A673 (cell line): ENCODE data around the gene YWHAQ. TPM values are rescaled to one million over a fixed set of nuclear protein-coding genes. Genes with fewer than 3 reads are reported as not detected.
"Not testable (repeated sequence)": the region's sequence is repeated elsewhere in the genome, so short reads cannot be mapped to it uniquely, and the experiment has no call there.

Experiments
- BruUV-seq: library from RNA; stranded (reverse); fragments of 400-500 nt; replicated peaks from 2 replicates; lab custom pipeline; 2021; lab: Mats Ljungman, UMichigan
- CTCF ChIA-PET: fragments of 300-600 bp; sonication (Branson Sonifier 250); formaldehyde crosslinking; loops from one replicate; lab custom pipeline; 2022; ENCODE audit warnings: antibody characterized with exemption; lab: Charles Lee
- POLR2A ChIA-PET: fragments of 300-600 bp; sonication (Branson Sonifier 250); formaldehyde crosslinking; loops from one replicate; lab custom pipeline; 2022; ENCODE audit warnings: antibody characterized with exemption; ENCODE audit not compliant: low non-redundant PET; lab: Charles Lee
- DNase-seq: peaks from one replicate; pipeline ENCODE4 v3.0.0-alpha.2; 2015; ENCODE audit warnings: low spot score
- H3K27ac ChIP-seq: fragments of 200-600 bp; sonication (generic); 2 replicates; pipeline ENCODE4 v1.5.1; 2016; ENCODE audit warnings: mixed run types, low read depth, mild to moderate bottlenecking, mixed read lengths, antibody characterized with exemption, low read length; ENCODE audit not compliant: poor library complexity, severe bottlenecking
- H3K27me3 ChIP-seq: fragments of 200-600 bp; sonication (generic); replicated peaks from 2 replicates; pipeline ENCODE4 v1.6.1; 2017; ENCODE audit warnings: mixed run types, low read depth, mild to moderate bottlenecking, mixed read lengths, antibody characterized with exemption, low read length; ENCODE audit not compliant: insufficient read depth, poor library complexity
- H3K36me3 ChIP-seq: fragments of 200-600 bp; sonication (generic); 2 replicates; pipeline ENCODE4 v1.6.1; 2016; ENCODE audit warnings: mixed run types, mild to moderate bottlenecking, mixed read lengths, antibody characterized with exemption, low read length; ENCODE audit not compliant: insufficient read depth, poor library complexity, severe bottlenecking
- H3K4me1 ChIP-seq: fragments of 200-600 bp; sonication (generic); 2 replicates; pipeline ENCODE4 v1.6.1; 2017; ENCODE audit warnings: mixed run types, mild to moderate bottlenecking, mixed read lengths, antibody characterized with exemption, low read length; ENCODE audit not compliant: insufficient read depth, poor library complexity, severe bottlenecking
- H3K4me3 ChIP-seq: fragments of 200-600 bp; sonication (generic); 2 replicates; pipeline ENCODE4 v1.5.1; 2016; ENCODE audit warnings: low read depth, mixed run types, mild to moderate bottlenecking, mixed read lengths, low read length; ENCODE audit not compliant: poor library complexity, severe bottlenecking
- H3K9me3 ChIP-seq: fragments of 200-600 bp; sonication (generic); 2 replicates; pipeline ENCODE4 v1.6.1; 2016; ENCODE audit warnings: mixed run types, low read depth, mild to moderate bottlenecking, mixed read lengths, antibody characterized with exemption, low read length; ENCODE audit not compliant: poor library complexity, severe bottlenecking
- CTCF ChIP-seq: fragments of 300-800, 200-600 bp; sonication (generic); conservative IDR thresholded peaks from 2 replicates; pipeline ENCODE4 v1.5.1; 2017; ENCODE audit warnings: low read depth, mild to moderate bottlenecking, antibody characterized with exemption, low read length, moderate library complexity, mixed read lengths
- EZH2 ChIP-seq: fragments of 200-600 bp; sonication (generic); IDR thresholded peaks from 2 replicates; pipeline ENCODE4 v1.6.1; 2017; ENCODE audit warnings: borderline replicate concordance, low read depth, mild to moderate bottlenecking, mixed read lengths, antibody characterized with exemption, low read length; ENCODE audit not compliant: poor library complexity, severe bottlenecking
- intact Hi-C: fragments of 100-400 bp; cut with micrococcal nuclease; formaldehyde crosslinking; loops from one replicate; pipeline ENCODE4 v1.10.0; 2022; ENCODE audit not compliant: unreplicated experiment
- total RNA-seq: library from RNA; stranded (reverse); gene quantifications from 2 replicates; pipeline ENCODE4 v1.2.3, GENCODE V29; 2021

YWHAQ gene
- total RNA-seq, 1 experiment from 2014 or later, result 533 TPM

GRCh38 chr2:9596621-9597311, 34.0 kb downstream of the YWHAQ start:
- intact Hi-C loops, result no loop called here
- CTCF ChIA-PET, result no interaction called here
- POLR2A ChIA-PET, result interaction anchor here (0.6 kb wide), 1 partner anchor 530 kb away, joined by 3 read pairs; no protein-coding TSS in a partner anchor
- no peaks in the 10 kb centered on the region for H3K27me3 ChIP-seq
- peaks cover 26% of the 10 kb centered on the region for H3K4me1 ChIP-seq
- TF ChIP-seq CTCF (no peak), EZH2 (no peak)
- no peak overlapping the region for H3K27ac ChIP-seq
- no peak overlapping the region for H3K4me3 ChIP-seq
- no peak for DNase-seq
- peaks cover 35% of the 10 kb centered on the region for H3K36me3 ChIP-seq
- no TSS peak for BruUV-seq
- peaks cover 24% of the 10 kb centered on the region for H3K9me3 ChIP-seq

- Histone ChIP-seq H3K36me3 (peaks cover 35% of the 10 kb centered on the region), H3K27ac (no peak overlapping the region), H3K4me1 (peaks cover 26% of the 10 kb centered on the region), H3K4me3 (no peak overlapping the region), H3K27me3 (no peaks in the 10 kb centered on the region), H3K9me3 (peaks cover 20% of the 10 kb centered on the region)
- TF ChIP-seq CTCF, result no peak
- TF ChIP-seq EZH2, result no peak
- ChIA-PET POLR2A (no interaction called here), CTCF (interaction anchor here (0.6 kb wide), 1 partner anchor 17 kb away, joined by 10 read pairs; no protein-coding TSS in a partner anchor)
- no TSS peak for BruUV-seq
- no peak for DNase-seq
- intact Hi-C loops, result no loop called here
Observed at GRCh38 chr2:9595746-9596145, 35.1 kb downstream of the YWHAQ start.

- Histone ChIP-seq H3K36me3 (peaks cover 34% of the 10 kb centered on the region), H3K4me1 (peaks cover 28% of the 10 kb centered on the region), H3K9me3 (peaks cover 17% of the 10 kb centered on the region)
- BruUV-seq, POLR2A ChIA-PET, H3K27me3 ChIP-seq, DNase-seq, H3K4me3 ChIP-seq, H3K27ac ChIP-seq, intact Hi-C loops: not testable (repeated sequence)
- CTCF ChIA-PET, result interaction anchor here (0.6 kb wide), 1 partner anchor 16 kb away, joined by 10 read pairs; no protein-coding TSS in a partner anchor
Observed at GRCh38 chr2:9595256-9595655, 35.5 kb downstream of the YWHAQ start.
